Type B pancreatic cell (in vitro differentiated cells): ENCODE measurements around the gene CAPN11. TPM values are rescaled to one million over a fixed set of nuclear protein-coding genes. Genes with fewer than 3 reads are reported as not detected.
A peak's percentile ranks its signal among the peaks of the same experiment; 100 is the strongest.

Source experiments
- DNase-seq: peaks from one replicate; pipeline ENCODE4 v3.0.0; 2021; ENCODE audit warnings: mixed read lengths; ENCODE audit not compliant: unreplicated experiment; ENCODE audit errors: extremely low spot score
- H3K27ac Mint-ChIP-seq: 2 replicates; pipeline ENCODE4 v1.8.0; 2021; ENCODE audit warnings: mild to moderate bottlenecking, mixed read lengths
- H3K27me3 Mint-ChIP-seq: 2 replicates; pipeline ENCODE4 v1.8.0; 2021; ENCODE audit warnings: mixed read lengths
- H3K36me3 Mint-ChIP-seq: 2 replicates; pipeline ENCODE4 v1.8.0; 2021; ENCODE audit warnings: mixed read lengths
- H3K4me1 Mint-ChIP-seq: one replicate; pipeline ENCODE4 v1.8.0; 2021; ENCODE audit warnings: mixed read lengths; ENCODE audit not compliant: unreplicated experiment
- H3K4me3 Mint-ChIP-seq: 2 replicates; pipeline ENCODE4 v1.8.0; 2021; ENCODE audit warnings: mild to moderate bottlenecking, mixed read lengths
- H3K9me3 Mint-ChIP-seq: 2 replicates; pipeline ENCODE4 v1.8.0; 2021; ENCODE audit warnings: mixed read lengths
- total RNA-seq: library from RNA; stranded (reverse); gene quantifications from 2 replicates; pipeline ENCODE4 v1.2.1, GENCODE V29; 2021; ENCODE audit warnings: low replicate concordance
- TF ChIP-seq, protein P1 (sequence below): fragments of 200-600 bp; sonication (generic); conservative IDR thresholded peaks from 2 replicates; pipeline ENCODE4 v1.5.0; 2021; ENCODE audit warnings: antibody characterized with exemption, mild to moderate bottlenecking

Gene CAPN11
- total RNA-seq, 1 donor from 2014 or later, result not detected

DNA sequence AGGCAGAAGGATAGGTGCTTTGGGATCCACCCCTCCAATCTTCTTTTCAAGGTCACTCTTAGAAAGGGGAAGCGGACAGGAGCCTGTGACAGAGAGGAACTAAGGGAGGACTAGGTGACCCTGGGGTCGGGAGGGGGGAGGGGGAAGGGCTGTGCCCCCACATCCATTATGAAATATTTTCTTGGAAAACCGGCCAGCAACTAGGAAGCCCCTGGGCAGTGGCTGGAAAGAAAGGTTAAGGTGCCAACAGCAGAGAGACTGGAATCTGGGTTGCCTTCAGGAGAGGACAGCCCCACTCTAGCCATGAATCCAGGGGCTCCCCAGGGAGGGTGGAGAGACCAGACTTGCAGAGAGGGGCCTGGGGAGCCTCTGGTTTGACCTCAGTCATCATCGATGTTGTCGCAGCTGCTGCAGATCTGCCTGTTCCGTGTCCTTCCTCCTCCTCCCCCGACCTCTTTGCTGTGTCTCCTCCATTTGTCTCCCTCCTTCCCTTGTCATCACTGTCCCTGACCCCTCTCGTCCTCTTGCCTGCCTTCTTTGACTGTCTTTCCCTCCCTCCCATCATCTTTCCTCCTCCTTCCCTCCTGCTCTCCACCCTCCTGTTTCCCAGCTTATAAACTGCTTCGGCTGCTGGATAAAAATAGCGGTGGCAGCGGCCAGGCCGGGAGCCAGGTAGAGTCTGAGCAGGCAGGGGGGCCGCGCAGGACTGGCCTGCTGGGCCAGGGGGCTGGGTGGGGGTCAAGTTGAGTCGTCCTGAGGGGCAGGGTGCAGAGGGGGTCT is 67.9 kb downstream of the CAPN11 start:
- peak overlapping the region; percentile 55 for H3K4me3 Mint-ChIP-seq
- no peaks in the 10 kb centered on the region for H3K36me3 Mint-ChIP-seq
- peak overlapping the region; percentile 39 for H3K27ac Mint-ChIP-seq
- no peaks in the 10 kb centered on the region for H3K9me3 Mint-ChIP-seq
- H3K4me1 Mint-ChIP-seq, result peaks cover 48% of the 10 kb centered on the region
- H3K27me3 Mint-ChIP-seq, result peaks cover 14% of the 10 kb centered on the region
- TF ChIP-seq, protein P1, sequence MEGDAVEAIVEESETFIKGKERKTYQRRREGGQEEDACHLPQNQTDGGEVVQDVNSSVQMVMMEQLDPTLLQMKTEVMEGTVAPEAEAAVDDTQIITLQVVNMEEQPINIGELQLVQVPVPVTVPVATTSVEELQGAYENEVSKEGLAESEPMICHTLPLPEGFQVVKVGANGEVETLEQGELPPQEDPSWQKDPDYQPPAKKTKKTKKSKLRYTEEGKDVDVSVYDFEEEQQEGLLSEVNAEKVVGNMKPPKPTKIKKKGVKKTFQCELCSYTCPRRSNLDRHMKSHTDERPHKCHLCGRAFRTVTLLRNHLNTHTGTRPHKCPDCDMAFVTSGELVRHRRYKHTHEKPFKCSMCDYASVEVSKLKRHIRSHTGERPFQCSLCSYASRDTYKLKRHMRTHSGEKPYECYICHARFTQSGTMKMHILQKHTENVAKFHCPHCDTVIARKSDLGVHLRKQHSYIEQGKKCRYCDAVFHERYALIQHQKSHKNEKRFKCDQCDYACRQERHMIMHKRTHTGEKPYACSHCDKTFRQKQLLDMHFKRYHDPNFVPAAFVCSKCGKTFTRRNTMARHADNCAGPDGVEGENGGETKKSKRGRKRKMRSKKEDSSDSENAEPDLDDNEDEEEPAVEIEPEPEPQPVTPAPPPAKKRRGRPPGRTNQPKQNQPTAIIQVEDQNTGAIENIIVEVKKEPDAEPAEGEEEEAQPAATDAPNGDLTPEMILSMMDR, result no peak
- no peak for DNase-seq

DNA sequence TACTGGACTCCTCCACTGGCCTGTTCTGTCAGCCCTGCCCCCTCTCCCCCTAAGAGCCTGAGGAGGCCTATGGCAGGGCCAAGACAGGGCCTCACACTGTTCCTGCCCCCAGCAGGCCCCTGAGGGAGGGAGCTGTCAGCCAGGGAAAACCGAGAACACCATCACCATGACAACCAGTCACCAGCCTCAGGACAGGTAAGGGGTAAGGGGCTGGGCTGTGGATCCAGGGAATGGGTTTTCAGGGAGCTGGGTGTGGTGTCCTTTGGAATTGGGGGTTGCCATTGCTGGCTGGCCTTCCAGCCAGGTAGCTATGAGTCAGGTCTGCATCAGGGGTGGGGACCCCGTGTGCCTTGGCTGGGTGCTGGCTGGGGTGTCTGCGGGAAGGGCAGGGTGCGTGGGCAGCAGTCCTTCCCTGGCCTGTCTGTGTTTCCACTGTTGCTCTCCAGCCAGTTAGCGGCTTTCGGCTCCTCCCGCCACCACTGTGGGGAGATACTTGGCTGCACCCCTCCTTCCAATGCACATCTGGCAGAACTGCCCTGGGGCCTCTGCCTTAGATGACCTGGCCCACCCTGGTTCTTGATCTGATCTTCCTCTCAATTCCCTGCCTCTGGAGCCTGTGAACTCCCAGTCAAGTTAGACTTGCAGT is 68.7 kb downstream of the CAPN11 start:
- Mint-ChIP-seq H3K9me3 (no peaks in the 10 kb centered on the region), H3K4me1 (peaks cover 48% of the 10 kb centered on the region), H3K4me3 (peak overlapping the region; percentile 20), H3K27me3 (peaks cover 14% of the 10 kb centered on the region), H3K27ac (no peak overlapping the region), H3K36me3 (no peaks in the 10 kb centered on the region)
- TF ChIP-seq, protein P1, result no peak
- no peak for DNase-seq

- TF ChIP-seq, protein P1, result no peak
- DNase-seq, result no peak
- no peaks in the 10 kb centered on the region for H3K36me3 Mint-ChIP-seq
- H3K4me1 Mint-ChIP-seq, result peaks cover 42% of the 10 kb centered on the region
- no peaks in the 10 kb centered on the region for H3K9me3 Mint-ChIP-seq
- peak overlapping the region; percentile 47 for H3K4me3 Mint-ChIP-seq
- no peak overlapping the region for H3K27ac Mint-ChIP-seq
- peaks cover 10% of the 10 kb centered on the region for H3K27me3 Mint-ChIP-seq
These were observed 69.4 kb downstream of the CAPN11 start for GRCh38 chr6:44228031-44228430.

- Mint-ChIP-seq H3K27ac (no peak overlapping the region), H3K27me3 (peaks cover 9% of the 10 kb centered on the region), H3K9me3 (no peaks in the 10 kb centered on the region), H3K4me1 (peaks cover 40% of the 10 kb centered on the region), H3K4me3 (peak overlapping the region; percentile 47), H3K36me3 (no peaks in the 10 kb centered on the region)
- DNase-seq, result no peak
- TF ChIP-seq, protein P1, result no peak
These were observed 69.8 kb downstream of the CAPN11 start for GRCh38 chr6:44228433-44228832.

DNA sequence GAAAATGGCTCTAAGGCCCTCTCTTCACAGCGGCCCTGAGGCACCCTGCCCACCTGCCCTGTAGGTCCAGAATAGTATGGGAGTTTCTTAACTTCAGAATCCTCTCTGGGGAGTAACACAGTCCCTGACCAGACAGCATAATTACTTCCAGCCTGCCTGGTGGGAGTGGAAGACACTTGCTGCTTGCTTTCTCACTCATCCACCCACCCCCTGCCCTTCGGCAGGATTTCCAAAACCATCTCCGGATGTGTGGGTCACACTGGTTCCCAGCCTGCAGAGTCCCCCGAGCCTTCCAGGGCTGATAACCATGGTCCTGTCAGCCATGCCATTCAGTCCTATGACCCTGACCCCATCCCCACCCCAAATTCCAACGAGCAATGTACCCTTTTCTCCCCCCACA is 70.2 kb downstream of the CAPN11 start:
- Mint-ChIP-seq H3K9me3 (no peaks in the 10 kb centered on the region), H3K4me1 (peaks cover 43% of the 10 kb centered on the region), H3K4me3 (no peak overlapping the region), H3K36me3 (no peaks in the 10 kb centered on the region), H3K27me3 (peaks cover 9% of the 10 kb centered on the region), H3K27ac (no peak overlapping the region)
- TF ChIP-seq, protein P1, result no peak
- no peak for DNase-seq
